GM19438 (cell line): ENCODE data around the gene EPHB6.

Experiments used
- ATAC-seq: cut with Tn5 transposase; IDR thresholded peaks from one replicate; pipeline ENCODE4 v1.9.1; 2021; ENCODE audit warnings: low read depth; ENCODE audit not compliant: unreplicated experiment

The EPHB6 gene

GRCh38 chr7:142863891-142864685 lies 9.2 kb downstream of the EPHB6 start:
- ATAC-seq = no peak

GRCh38 chr7:142864980-142865747 lies 10.3 kb downstream of the EPHB6 start:
- no peak for ATAC-seq

- no peak for ATAC-seq
Measured at GRCh38 chr7:142865766-142866165, 10.9 kb downstream of the EPHB6 start.

GRCh38 chr7:142866361-142867096 lies 11.7 kb downstream of the EPHB6 start:
- no peak for ATAC-seq

- ATAC-seq = no peak
Measured at GRCh38 chr7:142867097-142867378, 12.2 kb downstream of the EPHB6 start.

- no peak for ATAC-seq
Measured at GRCh38 chr7:142867398-142868187, 12.7 kb downstream of the EPHB6 start.

- ATAC-seq = no peak
Measured at GRCh38 chr7:142868188-142868985, 13.5 kb downstream of the EPHB6 start.

GRCh38 chr7:142868986-142869415 lies 14.1 kb downstream of the EPHB6 start:
- ATAC-seq = no peak

- ATAC-seq = no peak
Measured at GRCh38 chr7:142869434-142869833, 14.6 kb downstream of the EPHB6 start.

GRCh38 chr7:142870147-142870559 lies 15.3 kb downstream of the EPHB6 start:
- ATAC-seq = no peak

- no peak for ATAC-seq
Measured at GRCh38 chr7:142870566-142871259, 15.8 kb downstream of the EPHB6 start.

GRCh38 chr7:142871260-142872105 lies 16.6 kb downstream of the EPHB6 start:
- ATAC-seq = no peak

GRCh38 chr7:142872106-142872675 lies 17.3 kb downstream of the EPHB6 start:
- ATAC-seq = no peak

GRCh38 chr7:142873281-142873784 lies 18.5 kb downstream of the EPHB6 start:
- no peak for ATAC-seq

GRCh38 chr7:142873871-142874270 lies 19.0 kb downstream of the EPHB6 start:
- ATAC-seq = no peak

GRCh38 chr7:142874409-142874808 lies 19.5 kb downstream of the EPHB6 start:
- no peak for ATAC-seq

GRCh38 chr7:142874837-142875236 lies 20.0 kb downstream of the EPHB6 start:
- ATAC-seq = no peak

- no peak for ATAC-seq
Measured at GRCh38 chr7:142875456-142875855, 20.6 kb downstream of the EPHB6 start.
